ENCODE data around the gene SRSF7.
"Not testable (repeated sequence)": the region's sequence is repeated elsewhere in the genome, so short reads cannot be mapped to it uniquely, and the experiment has no call there.

Gene SRSF7

DNA sequence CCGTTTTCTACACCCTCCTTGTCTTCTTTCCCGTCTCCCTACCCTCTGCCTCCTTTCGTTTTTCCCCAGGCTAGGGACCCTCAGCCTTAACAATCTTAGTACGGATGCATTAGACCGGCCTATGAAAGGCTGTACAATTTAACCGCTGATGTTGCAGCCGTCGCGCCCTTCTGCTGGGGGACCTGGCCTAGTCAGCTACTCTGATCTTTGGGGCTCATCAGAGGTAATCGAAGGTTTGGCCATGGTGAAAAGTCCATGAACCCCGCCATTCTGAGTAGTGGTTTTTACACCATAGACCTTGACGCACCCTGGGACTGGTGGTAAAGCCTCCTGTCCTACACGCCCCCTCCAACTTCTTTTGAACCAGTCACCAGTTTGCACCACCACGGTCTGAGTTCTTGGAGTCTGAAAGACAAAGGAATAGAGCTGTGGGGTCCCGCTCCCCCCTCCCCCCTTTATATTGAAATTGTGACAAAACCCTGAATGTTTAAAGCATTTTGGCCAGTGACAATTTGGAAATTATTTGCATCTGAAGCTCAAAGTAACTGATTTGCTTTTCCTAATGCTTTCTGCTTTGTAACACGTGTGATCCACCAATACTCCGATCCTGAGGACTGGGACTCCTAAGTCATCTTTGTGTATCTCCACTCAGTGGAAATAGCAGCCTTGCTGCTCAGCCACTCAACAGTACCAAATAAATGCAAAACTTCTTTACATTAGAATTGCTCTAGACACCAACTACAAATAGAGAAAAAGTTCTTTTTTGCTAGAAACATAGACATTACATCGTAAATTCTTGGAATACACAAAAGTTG is 642 bp upstream of the SRSF7 start:
- no peak for DNase-seq

GRCh38 chr2:38750011-38750890 is 910 bp downstream of the SRSF7 start:
- DNase-seq = no peak

DNA sequence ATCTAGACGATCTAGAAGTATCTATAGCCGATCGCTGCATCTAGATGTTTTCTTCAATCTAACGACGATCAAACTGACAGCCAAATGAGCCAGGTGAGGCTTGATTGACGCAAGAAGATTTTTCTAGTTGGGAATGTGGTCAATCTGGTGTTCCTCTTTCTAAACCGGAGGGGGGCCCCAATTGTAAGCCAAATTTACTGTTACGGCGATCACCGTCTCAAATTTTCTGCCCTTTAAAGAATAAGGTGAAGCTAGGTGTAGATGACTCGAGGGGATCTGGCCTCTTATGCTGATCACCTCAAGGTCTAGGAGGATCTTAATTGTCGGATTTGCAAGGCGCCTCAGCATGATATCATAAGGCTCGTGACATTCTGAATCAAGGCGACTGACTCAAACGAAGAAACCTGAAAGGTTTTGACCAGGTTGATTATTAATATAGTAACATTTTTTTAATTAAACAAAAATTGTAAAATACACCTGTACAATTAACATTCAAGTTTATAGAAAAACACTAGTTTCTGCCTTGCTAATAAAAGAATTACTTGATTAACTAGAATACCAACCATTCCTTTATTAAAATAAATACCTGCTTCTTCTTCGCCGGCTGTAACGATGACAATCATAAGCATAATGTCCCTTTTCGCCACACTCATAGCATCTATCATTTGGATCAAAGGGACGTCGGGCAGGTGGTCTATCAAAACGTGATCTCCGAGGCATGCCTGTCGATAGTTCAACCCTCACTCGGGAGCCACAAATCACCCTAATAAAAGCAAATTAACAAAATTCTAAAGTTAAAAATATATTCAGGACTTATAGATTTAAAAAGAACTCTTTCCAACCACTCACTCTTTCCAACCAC is 2.0 kb downstream of the SRSF7 start:
- no peak for DNase-seq

DNA sequence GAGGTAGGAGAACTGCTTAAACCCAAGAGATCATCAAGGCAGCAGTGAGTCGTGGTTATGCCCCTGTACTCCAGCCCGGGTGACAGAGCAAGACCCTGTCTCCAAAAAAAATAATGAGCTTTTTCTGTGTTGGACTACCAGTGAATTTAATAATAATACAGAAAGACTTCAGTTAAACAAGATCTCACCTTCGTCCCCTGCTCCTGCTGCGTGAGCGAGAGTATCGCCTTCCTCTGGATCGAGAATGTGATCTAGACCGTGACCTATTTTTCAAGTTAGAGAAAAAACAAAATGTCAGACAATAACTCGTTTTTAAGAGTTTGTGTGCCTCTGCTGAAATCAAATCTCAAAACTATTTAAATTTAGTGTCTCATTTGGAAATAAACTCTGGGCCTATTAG is 2.8 kb downstream of the SRSF7 start:
- DNase-seq = no peak

DNA sequence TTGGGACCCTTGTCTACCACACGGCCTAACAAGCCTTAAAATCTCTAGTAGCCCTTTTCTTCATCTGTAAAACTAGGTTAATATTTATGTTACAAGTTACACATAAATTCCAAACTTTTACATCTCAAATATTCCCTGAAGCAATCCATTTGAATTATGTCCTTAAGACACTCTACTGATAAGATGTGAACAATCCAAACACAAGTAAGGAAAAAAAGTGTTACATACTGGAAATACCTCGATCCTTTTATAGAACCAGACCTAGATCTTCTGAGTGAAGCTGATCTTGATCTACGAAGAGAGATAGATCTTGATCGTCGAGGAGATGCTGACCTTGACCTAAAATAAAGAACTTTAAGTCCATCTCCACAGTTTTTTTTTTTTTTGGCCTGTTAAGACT is 3.3 kb downstream of the SRSF7 start:
- DNase-seq = no peak

DNA sequence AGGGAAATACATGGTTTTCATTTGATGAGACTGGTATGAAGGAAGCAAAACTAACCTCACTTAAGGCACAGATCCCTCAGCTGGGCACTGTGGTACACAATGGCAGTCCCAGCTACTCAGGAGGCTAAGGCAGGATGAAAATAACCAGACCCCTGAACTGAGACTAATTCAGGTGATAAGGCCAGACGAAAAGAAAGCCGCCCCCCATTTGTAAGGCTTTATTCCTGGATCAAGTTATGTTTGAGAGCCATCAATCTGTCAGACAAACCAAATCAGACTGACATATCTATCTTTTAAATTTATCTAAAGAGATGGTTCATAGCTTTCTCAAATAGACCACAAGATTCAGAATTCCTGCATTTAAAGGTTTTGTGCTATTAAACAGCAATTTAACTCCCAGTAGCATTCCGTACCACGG is 4.1 kb downstream of the SRSF7 start:
- DNase-seq = no peak

- no peak for DNase-seq
Observed at GRCh38 chr2:38745267-38745666, 5.9 kb downstream of the SRSF7 start.

GRCh38 chr2:38744399-38744780 is 6.8 kb downstream of the SRSF7 start:
- no peak for DNase-seq

DNA sequence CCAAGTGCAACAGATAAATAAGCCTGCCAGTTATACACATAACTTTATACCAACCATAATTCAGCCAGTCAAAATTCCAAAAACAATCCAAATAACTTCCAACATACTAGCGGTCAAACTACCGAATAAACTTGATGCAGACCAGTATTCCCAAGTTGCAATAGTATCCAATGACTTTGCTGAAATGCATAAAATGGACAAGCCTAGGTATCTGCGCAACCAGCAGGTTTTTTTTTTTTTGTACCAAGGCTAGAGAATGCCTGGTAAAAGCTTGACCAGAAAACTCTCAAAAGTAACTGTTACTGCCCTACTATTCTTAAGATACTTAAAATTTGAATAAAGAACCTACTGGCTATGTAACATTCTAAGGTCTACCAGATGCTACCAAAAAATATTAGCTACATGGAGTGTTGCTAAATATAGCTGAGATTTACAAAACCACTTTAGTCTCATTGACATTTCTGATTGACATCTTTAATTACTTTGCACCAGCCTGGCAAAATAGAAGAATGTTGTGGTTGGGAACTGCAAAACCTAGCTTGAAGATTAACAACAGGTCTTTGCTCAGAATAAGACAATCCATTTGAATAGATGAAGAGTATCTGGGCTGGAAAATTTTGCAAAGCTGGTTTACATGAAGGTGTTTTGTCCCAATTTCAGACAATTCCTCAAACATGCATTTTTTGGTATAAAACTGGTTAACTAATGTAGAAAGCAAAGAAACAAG is 7.3 kb downstream of the SRSF7 start:
- DNase-seq = no peak

GRCh38 chr2:38742797-38743559 is 8.2 kb downstream of the SRSF7 start:
- DNase-seq = no peak

DNA sequence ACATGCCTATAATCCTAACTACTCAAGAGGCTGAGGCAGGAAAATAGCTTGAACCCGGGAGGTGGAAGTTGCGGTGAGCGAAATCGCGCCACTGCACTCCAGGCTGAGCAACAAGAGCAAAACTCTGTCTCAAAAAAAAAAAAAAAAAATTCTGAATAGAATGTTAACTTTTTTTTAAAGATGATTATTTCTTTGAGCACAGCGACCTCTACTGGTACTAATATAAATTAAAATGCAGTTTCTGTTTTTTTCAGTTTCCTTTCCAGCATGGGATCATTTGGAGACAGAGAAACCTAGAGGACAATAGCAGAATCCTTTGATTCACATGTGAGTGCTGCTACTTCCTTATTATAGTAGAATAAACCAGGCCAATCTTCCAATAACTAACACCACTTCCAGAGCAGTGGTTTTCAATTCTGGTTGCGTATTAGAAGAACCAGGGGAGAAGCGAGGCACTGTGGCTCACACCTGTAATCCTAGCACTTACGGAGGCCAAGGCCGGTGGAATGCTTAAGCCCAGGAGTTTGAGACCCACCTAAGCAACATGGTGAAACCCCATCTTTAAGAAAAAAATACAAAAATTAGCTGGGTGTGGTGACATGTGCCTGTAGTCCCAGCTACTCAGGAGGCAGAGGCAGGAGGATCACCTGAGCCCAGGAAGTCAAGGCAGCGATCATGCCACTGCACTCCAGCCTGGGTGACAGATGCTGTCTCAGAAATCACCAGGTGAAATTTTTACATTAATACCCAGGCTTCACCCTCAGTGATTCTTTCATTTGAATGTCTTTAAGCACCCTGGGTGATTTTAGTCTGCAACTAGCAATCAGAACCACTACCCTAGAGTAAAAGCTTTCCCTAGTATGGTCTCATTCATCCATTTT is 10.1 kb downstream of the SRSF7 start:
- DNase-seq = no peak

DNA sequence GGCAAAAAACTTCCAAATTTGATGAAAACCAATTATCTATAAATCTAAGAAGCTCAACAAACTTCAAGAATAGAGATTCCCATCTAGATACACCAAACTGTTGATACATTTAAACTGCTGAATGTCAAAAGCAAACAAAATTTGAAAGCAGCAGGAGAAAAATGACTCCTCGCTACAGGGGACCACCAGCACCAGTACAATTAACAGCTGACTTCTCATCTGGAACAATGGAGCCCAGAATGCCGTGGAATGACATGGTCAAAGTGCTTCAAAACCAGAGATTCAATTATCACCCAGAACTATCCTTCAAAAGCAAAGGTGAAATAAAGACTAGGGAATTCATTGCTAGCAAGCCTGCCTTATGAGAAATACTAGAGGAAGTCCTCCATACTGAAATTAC is 11.6 kb downstream of the SRSF7 start:
- DNase-seq = no peak

DNA sequence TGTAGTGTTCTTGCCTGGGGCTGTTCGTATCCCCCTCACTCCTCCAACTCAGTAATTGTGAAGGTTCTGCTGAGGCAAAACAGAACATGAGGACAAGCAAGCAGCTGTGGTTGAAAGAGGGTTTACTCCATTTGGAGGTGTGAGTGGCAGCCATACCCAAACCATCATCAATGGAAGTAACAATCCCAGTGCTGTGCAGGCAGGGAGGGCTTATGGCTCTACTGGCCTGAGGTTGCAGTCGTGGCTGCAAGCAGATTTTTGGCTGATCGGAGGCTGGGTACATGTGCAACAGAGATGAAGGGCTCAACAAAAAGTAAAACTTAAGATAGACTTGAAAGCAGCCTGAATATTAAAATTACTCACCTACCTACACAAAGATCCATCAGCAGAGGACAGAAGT is 13.2 kb downstream of the SRSF7 start:
- DNase-seq = no peak

DNA sequence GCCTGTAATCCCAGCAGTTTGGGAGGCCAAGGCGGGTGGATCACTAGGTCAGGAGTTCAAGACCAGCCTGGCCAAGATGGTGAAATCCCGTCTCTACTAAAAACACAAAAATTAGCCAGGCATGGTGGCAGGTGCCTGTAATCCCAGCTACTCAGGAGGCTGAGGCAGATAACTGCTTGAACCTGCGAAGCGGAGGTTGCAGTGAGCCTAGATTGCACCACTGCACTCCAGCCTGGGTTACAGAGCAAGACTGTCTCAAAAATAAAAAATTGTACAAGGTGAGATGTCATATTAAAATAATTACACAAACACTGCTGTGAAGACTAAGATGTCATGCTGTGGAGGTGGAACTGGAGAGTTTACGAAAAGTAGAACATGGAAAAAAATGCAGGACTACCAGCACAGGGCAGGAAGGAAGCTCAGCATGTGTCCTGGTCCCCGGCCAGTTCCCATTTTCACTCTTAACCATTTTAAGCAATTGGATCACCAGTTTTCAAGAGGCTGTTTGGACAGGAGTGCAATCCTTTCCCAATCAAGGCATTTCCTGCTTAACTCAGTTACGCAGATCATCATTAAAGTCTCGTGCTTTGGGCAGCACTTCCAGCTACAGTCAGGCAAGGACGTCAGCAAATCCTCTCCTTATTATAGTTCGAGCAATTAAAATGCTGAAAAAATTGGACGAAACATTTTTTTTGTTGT is 14.0 kb downstream of the SRSF7 start:
- DNase-seq = not testable (repeated sequence)

DNA sequence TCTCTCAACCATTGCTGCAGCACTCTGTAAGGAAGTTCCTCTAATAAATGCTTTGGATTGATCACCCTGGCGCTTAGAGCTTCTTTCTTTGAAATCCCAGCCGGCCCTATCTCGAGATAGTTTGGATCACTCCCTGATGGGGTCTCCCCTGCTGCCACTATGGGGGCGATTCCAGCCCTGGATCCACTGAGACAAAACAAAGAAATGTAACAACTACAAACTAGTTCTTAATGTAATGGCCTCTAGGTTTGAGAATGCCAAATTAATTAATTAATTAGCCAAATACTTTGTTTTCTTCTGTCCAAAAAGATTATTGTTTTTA is 15.2 kb downstream of the SRSF7 start:
- no peak for DNase-seq

- no peak for DNase-seq
Observed at GRCh38 chr2:38734299-38735058, 16.7 kb downstream of the SRSF7 start.

DNA sequence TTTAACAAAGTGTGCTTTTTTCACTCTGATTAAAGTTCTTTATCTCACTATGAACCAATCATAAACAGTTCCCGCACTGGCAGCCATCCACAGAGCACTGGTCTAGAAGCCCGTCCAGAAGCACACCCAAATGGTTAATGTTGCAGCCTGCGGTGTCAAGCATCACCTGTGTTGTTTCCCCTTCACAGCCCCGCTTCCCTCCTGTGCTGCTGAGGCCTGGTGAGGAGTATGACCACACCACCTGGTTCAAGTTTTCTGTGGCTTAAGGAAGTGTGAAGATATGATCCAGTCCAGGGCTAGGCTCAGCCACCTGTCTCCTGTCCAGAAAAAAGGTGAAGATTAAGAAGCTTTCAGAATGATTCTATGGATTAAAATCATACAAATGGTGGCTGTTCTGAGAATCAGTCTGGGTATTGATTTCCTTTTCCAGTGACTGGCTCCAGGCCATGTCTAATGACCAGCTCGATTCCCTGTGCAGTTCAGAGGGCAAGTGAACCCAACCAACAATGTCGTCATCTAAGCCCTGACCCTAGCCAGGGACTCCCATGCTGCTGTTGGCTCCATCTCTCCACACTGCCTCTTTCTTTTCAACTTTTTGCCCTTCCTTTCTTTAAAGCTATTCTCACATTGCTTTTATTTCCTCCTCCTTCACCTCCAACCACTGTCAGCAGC is 17.7 kb downstream of the SRSF7 start:
- DNase-seq = no peak

GRCh38 chr2:38731684-38732221 is 19.4 kb downstream of the SRSF7 start:
- no peak for DNase-seq

- DNase-seq = no peak
Observed at GRCh38 chr2:38731090-38731489, 20.1 kb downstream of the SRSF7 start.

Data from NCI-H2107 (cell line).